RKO (cell line): Measurements from ENCODE around the gene TMEM184B.
"Not testable (repeated sequence)": the region's sequence is repeated elsewhere in the genome, so short reads cannot be mapped to it uniquely, and the experiment has no call there.

Experiments
- DNase-seq: peaks from one replicate; pipeline ENCODE4 v3.0.0-alpha.2; 2016; ENCODE audit warnings: low spot score

TMEM184B gene

GRCh38 chr22:38178605-38178937 lies 94.2 kb downstream of the TMEM184B start:
- DNase-seq = not testable (repeated sequence)

DNA sequence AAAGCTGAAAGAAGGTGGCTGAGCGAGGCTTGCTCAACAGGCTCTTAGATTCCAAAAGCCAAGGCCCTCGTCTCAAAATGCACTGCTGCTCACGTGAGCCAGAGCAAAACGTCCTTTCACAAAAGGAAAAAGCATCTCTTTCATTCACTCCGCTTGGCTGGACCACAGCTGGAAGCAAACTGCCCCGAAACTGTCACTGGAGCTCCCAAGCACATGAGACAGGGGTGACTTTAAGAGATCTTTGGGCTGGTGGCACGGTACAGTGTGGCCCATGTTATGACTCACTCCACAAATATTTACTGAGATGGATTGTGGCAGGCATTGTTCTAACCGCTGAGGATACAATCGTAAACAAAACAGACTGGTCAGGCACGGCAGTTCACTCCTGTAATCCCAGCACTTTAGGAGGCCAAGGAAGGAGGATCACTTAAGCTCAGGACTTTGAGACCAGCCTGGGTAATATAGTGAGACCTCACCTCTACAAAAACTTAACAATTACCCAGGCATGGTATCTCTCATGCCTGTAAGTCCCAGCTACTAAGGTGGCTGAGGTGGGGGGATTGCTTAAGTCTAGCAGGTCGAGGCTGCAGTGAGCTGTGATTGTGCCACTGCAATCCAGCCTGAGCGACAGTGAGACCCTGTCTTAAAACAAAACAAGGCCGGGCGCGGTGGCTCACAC lies 94.7 kb downstream of the TMEM184B start:
- peak; percentile 79 for DNase-seq

GRCh38 chr22:38177571-38177925 lies 95.3 kb downstream of the TMEM184B start:
- DNase-seq = not testable (repeated sequence)

- no peak for DNase-seq
Measured at GRCh38 chr22:38177044-38177443, 95.8 kb downstream of the TMEM184B start.

DNA sequence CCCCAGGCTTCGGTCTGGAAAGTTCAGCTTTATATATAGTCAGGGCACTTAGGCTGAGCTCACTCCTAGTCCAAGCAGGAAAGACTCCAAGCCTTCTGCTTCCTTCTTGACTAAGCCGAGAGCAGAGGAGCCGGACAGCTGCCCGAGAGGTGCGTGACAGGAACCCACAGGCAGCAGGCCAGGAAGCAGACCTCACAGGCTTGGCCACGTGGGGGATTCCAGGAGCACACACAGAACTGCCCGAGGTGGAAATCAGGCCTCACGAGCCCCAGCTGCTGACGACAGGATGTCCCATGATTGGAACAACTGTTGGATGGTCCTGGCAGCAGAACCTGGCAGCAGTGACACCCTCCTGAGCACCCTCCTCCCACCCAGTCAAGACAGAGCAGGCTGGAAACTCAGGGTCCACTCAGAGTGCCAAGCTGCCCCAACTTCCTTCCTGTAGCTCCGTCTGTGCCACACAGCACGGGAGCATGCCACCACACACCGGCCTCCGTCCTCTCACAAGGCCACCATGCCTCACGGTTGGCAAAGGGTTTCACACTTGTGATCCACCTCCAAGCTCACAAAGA lies 96.6 kb downstream of the TMEM184B start:
- no peak for DNase-seq

GRCh38 chr22:38175206-38176118 lies 97.3 kb downstream of the TMEM184B start:
- no peak for DNase-seq

GRCh38 chr22:38174626-38175025 lies 98.2 kb downstream of the TMEM184B start:
- no peak for DNase-seq

DNA sequence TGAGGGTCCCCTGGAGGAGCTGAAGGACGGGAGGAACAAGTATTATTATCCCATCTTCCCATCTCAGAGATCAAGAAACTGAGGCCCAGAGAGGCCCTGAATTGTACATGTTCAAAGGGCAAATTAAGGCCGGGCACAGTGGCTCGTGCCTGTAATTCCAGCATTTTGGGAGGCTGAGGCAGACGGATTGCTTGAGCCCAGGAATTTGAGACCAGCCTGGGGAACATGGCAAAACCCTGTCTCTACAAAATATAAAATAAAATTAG lies 99.2 kb downstream of the TMEM184B start:
- no peak for DNase-seq

- no peak for DNase-seq
Measured at GRCh38 chr22:38172832-38173640, 99.8 kb downstream of the TMEM184B start.

DNA sequence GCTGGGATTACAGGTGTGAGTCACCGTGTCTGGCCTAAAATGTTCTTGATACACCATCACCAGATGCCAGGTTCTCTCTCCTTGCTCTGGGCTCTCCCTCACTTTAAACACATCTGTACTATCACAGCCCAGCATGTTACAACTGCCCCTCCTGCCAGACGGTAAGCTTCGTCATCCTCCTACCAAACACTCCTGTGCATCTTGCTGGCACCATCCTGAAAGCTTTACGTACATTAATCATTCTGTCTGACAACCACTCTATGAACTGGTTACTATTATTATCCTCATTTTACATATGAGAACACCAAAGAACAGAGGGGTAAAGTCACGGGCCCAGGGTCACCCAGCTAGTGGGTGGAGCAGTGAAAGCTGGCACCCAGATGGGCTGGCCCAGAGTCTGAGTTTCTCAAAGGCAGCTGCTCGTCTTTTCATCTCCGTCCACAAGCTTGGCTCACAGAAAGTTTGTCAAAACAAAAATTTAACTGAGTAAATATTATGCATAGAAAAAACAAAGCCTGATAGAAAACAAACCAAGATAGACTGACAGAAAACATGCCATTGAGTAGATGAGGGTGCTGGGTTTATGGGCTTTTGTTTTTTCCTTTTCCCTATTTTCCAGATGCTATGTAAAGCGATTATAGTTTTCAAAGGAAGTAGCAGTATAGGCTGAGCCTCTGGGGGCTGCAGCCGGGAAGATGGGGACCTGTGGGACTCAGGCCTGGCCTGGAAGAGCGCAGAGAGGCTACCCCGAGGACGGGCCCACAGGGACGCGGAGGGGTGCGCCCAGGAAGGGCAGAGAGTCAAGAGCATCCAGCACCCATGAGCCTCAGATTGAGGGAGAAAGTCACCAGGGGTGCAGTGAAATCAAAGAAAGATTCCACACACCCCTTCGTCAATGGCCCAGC lies 100.6 kb downstream of the TMEM184B start:
- DNase-seq = no peak

- no peak for DNase-seq
Measured at GRCh38 chr22:38170469-38170868, 102.3 kb downstream of the TMEM184B start.
